Measurements from ENCODE around the gene STK11.
A peak's percentile ranks its signal among the peaks of the same experiment; 100 is the strongest.

Gene STK11

GRCh38 chr19:1238369-1239303, 33.1 kb downstream of the STK11 start:
- Histone ChIP-seq H3K27ac (peak overlapping the region; percentile 17 to 94), H3K4me3 (peak overlapping the region; percentile 83)
- TF ChIP-seq, protein P1, sequence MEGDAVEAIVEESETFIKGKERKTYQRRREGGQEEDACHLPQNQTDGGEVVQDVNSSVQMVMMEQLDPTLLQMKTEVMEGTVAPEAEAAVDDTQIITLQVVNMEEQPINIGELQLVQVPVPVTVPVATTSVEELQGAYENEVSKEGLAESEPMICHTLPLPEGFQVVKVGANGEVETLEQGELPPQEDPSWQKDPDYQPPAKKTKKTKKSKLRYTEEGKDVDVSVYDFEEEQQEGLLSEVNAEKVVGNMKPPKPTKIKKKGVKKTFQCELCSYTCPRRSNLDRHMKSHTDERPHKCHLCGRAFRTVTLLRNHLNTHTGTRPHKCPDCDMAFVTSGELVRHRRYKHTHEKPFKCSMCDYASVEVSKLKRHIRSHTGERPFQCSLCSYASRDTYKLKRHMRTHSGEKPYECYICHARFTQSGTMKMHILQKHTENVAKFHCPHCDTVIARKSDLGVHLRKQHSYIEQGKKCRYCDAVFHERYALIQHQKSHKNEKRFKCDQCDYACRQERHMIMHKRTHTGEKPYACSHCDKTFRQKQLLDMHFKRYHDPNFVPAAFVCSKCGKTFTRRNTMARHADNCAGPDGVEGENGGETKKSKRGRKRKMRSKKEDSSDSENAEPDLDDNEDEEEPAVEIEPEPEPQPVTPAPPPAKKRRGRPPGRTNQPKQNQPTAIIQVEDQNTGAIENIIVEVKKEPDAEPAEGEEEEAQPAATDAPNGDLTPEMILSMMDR (IDR thresholded peaks at IDR 0.05) = no peak
- no peak for DNase-seq (ENCODE audit: low spot score)

GRCh38 chr19:1239420-1239795, 33.8 kb downstream of the STK11 start:
- Histone ChIP-seq H3K4me3 (no peak overlapping the region), H3K27ac (peak overlapping the region; percentile 94 to 95)
- DNase-seq (ENCODE audit: low spot score) = no peak
- TF ChIP-seq, protein P1 (IDR thresholded peaks at IDR 0.05) = no peak

DNA sequence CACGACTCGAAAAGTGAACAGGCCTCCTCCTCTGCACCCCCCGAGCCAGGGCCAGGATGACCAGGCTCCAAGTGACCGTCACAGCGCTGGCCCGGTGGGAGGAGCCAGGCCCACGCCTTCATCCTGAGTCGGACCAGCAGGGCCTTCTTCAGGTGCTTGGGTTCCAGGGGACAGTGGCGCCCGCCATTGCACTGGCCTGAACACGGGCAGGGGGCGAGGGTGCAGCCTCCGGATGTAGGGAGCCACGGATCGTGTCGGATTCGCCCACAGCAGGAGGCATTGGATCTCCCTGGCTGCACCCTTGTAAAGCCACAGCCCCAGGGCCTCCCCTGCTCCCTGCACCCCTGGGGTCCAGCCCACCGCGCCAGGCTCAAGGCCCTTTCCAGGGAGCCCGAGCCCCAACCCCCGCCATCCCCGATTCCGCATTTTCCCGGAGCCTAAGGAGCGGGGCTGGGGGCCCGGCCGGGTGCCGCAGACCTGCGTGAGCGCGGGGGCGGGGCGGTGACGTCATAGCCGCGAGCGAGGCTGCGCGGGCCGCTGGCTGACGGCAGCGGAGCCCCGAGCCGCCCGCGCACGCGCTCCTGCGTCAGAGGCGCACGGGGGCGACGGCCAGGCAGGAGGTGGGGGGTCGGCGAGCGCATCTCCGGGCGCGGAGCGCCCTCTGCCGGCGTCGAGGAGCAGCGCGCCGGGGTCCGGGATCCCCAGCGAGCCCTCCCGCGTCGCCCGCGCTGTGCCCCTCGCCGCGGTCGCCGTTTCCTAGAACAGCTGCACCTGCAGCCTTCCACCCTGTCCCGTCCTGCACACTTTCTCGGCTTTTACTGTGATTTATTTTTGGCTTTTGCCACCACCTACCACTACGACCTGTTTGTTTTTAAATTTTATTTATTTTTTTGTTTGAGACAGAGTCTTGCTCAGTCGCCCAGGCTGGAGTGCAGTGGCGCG, 34.5 kb downstream of the STK11 start:
- Histone ChIP-seq H3K4me3 (peak overlapping the region; percentile 98), H3K27ac (peak overlapping the region; percentile 94 to 95)
- TF ChIP-seq, protein P1 (IDR thresholded peaks at IDR 0.05) = peak; percentile 89
- no peak for DNase-seq (ENCODE audit: low spot score)

GRCh38 chr19:1240925-1241324, 35.3 kb downstream of the STK11 start:
- TF ChIP-seq, protein P1 (IDR thresholded peaks at IDR 0.05) = no peak
- Histone ChIP-seq H3K4me3 (peak overlapping the region; percentile 98), H3K27ac (peak overlapping the region; percentile 94 to 95)
- no peak for DNase-seq (ENCODE audit: low spot score)

- DNase-seq (ENCODE audit: low spot score) = peak; percentile 95
- TF ChIP-seq, protein P1 (IDR thresholded peaks at IDR 0.05) = no peak
- Histone ChIP-seq H3K4me3 (peak within 1 kb of the TSS; percentile 98), H3K27ac (peak within 1 kb of the TSS; percentile 95 to 97)
These were observed 36.0 kb downstream of the STK11 start, which contains the start of gene ATP5F1D for GRCh38 chr19:1241417-1242095. Gene ATP5F1D, plus strand, starts transcription at chr19:1241751. Its CDS starts 100 bp downstream, at chr19:1241851.

All from coronary artery (tissue), 2 donors.